Epithelial cell of esophagus (primary cell): ENCODE measurements around the gene PEX7.
A peak's percentile ranks its signal among the peaks of the same experiment; 100 is the strongest.

Experiments
- DNase-seq: peaks from one replicate; pipeline ENCODE4 v3.0.0; 2010; ENCODE audit warnings: low read depth
- H3K4me3 ChIP-seq: 2 replicates; pipeline ENCODE4 v1.5.1; 2011; ENCODE audit warnings: mild to moderate bottlenecking, low read length, control low read depth
- TF ChIP-seq, protein P1 (sequence below): IDR thresholded peaks from 2 replicates; pipeline ENCODE4 v1.5.1; 2011; ENCODE audit warnings: low read depth, mild to moderate bottlenecking, low read length, control low read depth, inconsistent platforms; ENCODE audit not compliant: insufficient read depth; ENCODE audit errors: missing control alignments

The PEX7 gene

DNA sequence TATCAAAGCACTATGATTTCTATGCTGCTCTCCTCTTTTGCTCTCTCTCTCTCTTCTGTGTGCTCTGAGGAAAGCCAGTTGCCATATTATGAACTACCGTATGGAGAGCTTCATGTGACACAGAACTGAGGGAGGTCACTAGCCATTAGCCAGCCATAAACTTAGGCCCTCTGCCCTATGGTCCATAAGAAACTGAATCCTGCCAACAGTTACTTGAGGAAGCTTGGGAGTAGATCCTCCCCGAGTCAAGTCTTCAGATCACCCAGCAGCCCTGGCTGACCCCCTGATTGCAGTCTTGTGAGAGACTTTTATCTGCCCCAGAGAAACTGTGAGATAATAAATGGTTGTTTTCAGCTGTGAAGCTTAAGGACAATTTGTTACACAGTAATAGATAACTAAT lies 5.7 kb upstream of the PEX7 start:
- DNase-seq = no peak
- TF ChIP-seq, protein P1, sequence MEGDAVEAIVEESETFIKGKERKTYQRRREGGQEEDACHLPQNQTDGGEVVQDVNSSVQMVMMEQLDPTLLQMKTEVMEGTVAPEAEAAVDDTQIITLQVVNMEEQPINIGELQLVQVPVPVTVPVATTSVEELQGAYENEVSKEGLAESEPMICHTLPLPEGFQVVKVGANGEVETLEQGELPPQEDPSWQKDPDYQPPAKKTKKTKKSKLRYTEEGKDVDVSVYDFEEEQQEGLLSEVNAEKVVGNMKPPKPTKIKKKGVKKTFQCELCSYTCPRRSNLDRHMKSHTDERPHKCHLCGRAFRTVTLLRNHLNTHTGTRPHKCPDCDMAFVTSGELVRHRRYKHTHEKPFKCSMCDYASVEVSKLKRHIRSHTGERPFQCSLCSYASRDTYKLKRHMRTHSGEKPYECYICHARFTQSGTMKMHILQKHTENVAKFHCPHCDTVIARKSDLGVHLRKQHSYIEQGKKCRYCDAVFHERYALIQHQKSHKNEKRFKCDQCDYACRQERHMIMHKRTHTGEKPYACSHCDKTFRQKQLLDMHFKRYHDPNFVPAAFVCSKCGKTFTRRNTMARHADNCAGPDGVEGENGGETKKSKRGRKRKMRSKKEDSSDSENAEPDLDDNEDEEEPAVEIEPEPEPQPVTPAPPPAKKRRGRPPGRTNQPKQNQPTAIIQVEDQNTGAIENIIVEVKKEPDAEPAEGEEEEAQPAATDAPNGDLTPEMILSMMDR = no peak
- H3K4me3 ChIP-seq = no peak overlapping the region

DNA sequence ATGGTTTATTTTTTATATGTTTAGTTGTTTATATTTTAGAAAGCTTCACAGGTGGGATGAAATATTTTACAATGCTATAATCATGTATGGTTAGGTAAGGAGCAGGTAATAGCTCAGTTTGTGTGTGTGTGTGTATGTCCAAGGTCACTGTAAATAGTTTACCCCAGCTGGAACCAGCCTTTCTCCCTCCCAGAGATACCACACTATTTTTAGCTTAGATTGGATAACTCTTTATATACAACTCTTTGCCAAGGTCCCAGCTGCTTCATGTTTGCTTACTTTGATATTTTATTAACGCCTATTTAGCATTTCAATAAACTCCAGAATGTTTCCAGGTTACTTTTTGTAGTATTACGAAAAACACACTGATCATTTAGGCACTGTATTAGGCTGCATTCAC lies 1.8 kb upstream of the PEX7 start:
- no peak overlapping the region for H3K4me3 ChIP-seq
- DNase-seq = no peak
- TF ChIP-seq, protein P1 = no peak

DNA sequence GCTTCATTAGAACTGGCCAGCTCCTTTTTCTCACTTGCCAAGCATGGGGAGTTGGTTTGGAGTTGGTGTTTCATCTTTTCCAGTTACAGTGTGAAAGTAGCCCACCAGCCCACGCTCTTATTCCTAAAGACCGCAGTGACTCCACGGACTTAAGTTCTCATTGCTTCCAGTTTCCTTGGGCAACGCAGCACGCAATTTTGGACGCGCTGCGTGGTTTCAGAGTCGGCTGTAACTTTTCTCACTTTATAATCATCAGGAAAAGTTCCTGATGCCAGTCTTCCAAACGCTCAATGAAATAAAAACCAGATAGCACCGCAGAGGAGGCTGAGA lies 381 bp upstream of the PEX7 start:
- H3K4me3 ChIP-seq = peak overlapping the region; percentile 73
- TF ChIP-seq, protein P1 = no peak
- DNase-seq = no peak

DNA sequence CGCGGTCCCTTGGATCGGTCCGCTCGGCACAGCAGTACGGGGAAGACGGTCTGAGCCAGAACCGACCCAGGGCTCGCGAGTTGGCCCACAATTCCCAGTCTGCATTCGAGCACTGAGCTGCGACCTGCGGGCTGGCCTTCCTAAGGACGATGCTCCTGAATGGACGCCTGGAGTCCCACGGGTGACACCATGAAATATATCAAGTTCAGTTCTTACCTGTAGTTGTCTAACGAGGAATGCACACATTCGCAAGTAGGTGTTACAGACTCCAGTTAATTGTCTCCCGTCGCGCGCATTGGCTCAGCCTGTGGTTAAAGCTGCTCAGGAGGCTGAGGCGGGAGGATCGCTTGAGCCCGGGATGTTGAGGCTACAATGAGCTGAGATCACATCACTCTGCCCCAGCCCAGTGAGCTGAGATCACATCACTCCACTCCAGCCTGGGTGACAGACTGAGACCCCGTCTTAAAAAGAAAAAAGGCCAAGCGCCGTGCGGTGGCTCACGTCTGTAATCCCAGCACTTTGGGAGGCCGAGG lies 802 bp downstream of the PEX7 start:
- peak overlapping the region; percentile 73 for H3K4me3 ChIP-seq
- TF ChIP-seq, protein P1 = no peak
- no peak for DNase-seq

DNA sequence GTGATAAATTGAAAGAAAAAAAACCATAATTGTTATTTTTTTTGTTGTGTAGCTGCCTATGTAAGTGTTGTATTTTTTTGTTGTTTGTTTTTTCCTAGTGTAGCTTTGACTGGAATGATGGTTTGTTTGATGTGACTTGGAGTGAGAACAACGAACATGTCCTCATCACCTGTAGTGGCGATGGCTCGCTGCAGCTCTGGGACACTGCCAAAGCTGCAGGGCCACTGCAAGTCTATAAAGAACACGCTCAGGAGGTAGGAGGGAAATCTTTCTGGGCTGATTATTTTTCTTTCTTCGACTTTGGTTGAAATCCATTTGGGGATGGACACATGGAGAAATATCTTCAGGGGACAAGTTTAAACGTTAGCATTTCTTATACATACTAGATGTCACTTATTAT lies 3.8 kb downstream of the PEX7 start:
- no peak for DNase-seq
- no peak overlapping the region for H3K4me3 ChIP-seq
- TF ChIP-seq, protein P1 = no peak

DNA sequence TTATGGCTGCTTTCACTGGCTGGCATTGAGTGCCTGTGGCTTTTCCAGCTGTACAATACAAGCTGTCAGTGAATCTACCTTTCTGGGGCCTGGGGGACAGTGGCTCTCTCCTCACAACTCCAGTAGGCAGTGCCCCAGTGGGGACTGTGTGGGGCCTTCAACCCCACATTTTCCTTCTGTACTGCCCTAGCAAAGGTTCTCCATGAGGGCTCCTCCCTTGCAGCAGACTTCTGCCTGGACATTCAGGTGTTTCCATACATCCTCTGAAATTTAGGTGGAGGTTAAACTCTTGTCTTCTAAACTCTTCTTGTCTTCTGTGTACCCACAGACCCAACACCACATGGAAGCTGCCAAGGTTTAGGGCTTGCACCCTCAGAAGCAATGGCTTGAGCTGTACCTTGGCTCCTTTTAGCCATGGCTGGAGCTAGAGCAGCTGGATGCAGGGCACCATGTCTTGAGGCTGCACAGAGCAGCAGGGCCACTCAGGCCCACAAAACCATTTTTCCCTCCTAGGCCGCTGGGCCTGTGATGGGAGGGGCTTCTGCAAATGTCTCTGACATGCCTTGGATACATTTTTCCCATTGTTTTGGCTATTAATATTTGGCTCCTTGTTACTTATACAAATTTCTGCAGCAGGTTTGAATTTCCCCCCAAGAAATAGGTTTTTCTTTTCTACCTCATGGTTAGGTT lies 9.6 kb downstream of the PEX7 start:
- no peak for DNase-seq
- TF ChIP-seq, protein P1 = no peak

More for the DNA sequence above, 9.6 kb downstream of the PEX7 start:
- H3K4me3 ChIP-seq = no peak overlapping the region
